ENCODE measurements around the gene ZRANB3.
"Not testable (repeated sequence)": the region's sequence is repeated elsewhere in the genome, so short reads cannot be mapped to it uniquely, and the experiment has no call there.

Gene ZRANB3

DNA sequence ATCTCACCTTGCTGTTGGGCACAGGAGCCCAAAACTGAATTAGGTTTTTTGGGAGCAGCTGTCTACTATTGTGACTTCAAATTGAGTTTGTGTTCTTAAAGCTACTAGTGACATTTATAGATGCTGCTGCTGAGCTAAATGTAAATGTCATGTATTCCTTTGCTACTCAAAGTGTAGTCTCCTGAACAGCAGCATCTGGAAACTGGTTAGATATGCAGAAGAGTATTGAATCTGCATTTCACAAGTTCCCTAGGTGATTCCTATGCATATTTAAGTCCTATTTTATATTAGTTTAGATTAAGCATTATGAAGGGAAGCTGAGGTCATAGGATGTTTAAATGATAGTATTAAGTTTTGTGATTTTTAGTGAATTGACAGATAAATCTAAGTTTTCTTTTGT lies 411.4 kb downstream of the ZRANB3 start:
- DNase-seq: no peak
- in situ Hi-C loops (cut with HindIII; ENCODE audit: low pct_ligation_motif_present, low pct_unique_long_range_greater_than_20kb, low sequenced_read_pairs): no loop called here

DNA sequence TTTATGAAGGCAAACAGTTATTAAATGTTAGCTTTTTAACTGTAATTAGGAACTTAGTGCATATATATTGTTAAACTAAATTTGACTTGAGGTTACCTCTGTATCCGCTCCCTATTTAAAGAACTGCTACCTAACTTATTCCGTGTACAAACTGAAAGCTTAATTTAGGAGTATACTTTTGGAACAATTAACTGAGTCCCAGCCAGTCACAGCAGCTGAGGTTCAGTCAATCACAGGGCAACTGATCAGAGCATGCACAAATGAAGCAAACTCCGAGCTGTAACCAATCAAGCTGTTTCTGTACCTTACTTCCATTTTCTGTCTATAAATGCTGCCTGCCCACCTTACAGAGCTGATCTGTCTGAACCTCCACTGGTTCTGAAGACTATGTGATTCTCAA lies 417.7 kb downstream of the ZRANB3 start:
- DNase-seq: no peak
- in situ Hi-C loops (cut with HindIII; ENCODE audit: low pct_ligation_motif_present, low pct_unique_long_range_greater_than_20kb, low sequenced_read_pairs): no loop called here

DNA sequence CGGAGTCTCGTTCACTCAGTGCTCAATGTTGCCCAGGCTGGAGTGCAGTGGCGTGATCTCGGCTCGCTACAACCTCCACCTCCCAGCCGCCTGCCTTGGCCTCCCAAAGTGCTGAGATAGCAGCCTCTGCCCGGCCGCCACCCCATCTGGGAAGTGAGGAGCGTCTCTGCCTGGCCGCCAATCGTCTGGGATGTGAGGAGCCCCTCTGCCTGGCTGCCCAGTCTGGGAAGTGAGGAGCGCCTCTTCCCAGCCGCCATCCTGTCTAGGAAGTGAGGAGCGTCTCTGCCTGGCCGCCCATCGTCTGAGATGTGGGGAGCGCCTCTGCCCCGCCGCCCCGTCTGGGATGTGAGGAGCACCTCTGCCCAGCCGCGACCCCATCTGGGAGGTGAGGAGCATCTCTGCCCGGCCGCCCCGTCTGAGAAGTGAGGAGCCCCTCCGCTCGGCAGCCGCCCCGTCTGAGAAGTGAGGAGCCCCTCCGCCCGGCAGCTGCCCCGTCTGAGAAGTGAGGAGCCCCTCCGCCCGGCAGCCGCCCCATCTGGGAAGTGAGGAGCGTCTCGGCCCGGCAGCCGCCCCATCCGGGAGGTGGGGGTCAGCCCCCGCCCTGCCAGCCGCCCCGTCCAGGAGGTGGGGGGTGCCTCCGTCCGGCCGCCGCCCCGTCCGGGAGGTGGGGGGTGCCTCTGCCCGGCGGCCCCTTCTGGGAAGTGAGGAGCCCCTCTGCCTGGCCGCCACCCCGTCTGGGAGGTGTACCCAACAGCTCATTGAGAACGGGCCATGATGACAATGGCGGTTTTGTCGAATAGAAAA lies 425.3 kb downstream of the ZRANB3 start:
- DNase-seq; in situ Hi-C loops (cut with HindIII; ENCODE audit: low pct_ligation_motif_present, low pct_unique_long_range_greater_than_20kb, low sequenced_read_pairs): not testable (repeated sequence)

- in situ Hi-C loops (cut with HindIII; ENCODE audit: low pct_ligation_motif_present, low pct_unique_long_range_greater_than_20kb, low sequenced_read_pairs): no loop called here
- DNase-seq: no peak
These were observed 427.2 kb downstream of the ZRANB3 start for GRCh38 chr2:135103843-135104242.

DNA sequence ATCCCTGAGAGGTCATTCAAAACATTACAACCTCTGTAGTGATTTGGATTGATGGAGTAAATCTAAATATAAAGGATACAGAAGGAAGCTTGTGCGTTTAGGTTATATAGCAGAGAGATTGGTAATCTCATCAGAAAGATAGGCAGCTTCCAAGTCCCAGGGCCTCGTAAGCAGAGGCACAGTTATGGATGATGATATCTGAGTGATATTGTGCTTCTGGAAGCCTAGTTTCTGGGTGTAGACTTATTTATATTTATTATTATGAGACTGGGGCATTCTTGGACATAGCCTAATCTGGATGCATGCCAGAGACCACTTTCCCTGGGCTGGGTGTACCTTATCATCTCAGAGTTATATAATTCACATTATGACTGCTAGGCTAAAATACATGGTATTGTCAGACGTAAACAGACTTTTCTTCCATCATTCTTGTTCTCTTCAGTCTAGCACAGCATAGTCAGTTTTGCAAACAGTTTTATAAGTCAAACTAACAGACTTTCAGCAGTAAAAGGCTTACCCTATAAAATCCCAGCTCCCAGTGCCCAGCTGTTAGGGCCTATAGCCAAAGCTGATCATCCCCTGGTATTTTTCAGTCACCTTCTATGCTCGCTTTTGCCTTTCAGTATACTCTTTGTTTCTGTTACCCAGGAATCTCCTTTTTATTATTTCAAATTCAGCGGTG lies 431.1 kb downstream of the ZRANB3 start:
- no peak for DNase-seq
- in situ Hi-C loops (cut with HindIII; ENCODE audit: low pct_ligation_motif_present, low pct_unique_long_range_greater_than_20kb, low sequenced_read_pairs): no loop called here

GRCh38 chr2:135097532-135098231 lies 433.3 kb downstream of the ZRANB3 start:
- in situ Hi-C loops (cut with HindIII; ENCODE audit: low pct_ligation_motif_present, low pct_unique_long_range_greater_than_20kb, low sequenced_read_pairs): no loop called here
- no peak for DNase-seq

DNA sequence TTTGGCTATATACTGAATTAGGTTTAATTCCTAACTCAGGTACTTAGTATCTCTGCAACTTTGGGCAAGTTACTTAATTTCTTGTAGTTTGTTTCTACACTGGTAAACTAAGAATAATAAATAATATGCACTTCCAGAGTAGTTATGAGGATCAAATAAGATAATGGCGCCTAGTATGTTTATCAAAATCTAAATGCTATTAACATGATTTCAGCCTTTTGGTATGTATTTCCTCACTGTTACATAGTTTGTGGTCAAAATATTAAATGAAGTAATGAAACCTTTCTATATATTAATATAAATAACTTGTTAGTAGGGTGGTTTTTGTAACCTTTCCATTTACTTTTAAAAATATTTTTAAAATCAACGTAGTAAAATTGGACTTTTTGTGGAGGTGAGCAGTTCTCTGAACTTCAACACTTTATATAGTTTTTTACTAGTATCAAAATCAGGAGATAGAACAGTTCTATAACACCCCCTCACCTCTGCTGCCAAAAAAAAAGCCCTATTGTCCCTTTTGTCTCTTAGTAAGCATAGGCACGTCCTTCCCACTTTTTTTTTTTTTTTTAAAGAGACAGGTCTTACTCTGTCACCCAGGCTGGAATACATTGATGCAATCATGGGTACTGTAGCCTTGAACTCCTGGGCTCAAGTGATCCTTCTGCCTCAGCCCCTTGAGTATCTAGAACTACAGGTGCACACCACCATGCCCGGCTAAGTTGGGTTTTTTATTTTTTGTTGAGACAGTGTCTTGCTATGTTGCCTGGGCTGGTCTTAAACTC lies 434.2 kb downstream of the ZRANB3 start:
- DNase-seq: no peak
- in situ Hi-C loops (cut with HindIII; ENCODE audit: low pct_ligation_motif_present, low pct_unique_long_range_greater_than_20kb, low sequenced_read_pairs): no loop called here

DNA sequence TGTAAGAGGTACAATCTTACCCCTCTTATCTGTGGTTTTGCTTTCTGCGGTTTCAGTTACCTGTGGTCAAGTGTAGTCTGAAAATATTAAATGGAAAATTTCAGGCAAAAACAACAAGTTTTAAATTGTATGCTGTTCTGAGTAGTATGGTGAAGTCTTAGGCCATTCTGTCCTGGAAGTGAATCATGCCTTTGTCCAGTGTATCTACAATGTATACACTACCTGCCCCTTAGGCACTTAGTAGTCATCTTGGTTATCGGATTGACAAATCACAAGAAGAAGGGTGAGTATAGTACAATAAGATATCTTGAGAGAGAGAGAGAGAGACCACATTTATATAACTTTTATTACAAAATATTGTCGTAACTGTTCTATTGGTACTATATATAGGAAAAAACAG lies 435.4 kb downstream of the ZRANB3 start:
- in situ Hi-C loops (cut with HindIII; ENCODE audit: low pct_ligation_motif_present, low pct_unique_long_range_greater_than_20kb, low sequenced_read_pairs): no loop called here
- no peak for DNase-seq

- DNase-seq: no peak
- in situ Hi-C loops (cut with HindIII; ENCODE audit: low pct_ligation_motif_present, low pct_unique_long_range_greater_than_20kb, low sequenced_read_pairs): no loop called here
These were observed 436.5 kb downstream of the ZRANB3 start for GRCh38 chr2:135094508-135094907.

- no peak for DNase-seq
- in situ Hi-C loops (cut with HindIII; ENCODE audit: low pct_ligation_motif_present, low pct_unique_long_range_greater_than_20kb, low sequenced_read_pairs): no loop called here
These were observed 437.2 kb downstream of the ZRANB3 start for GRCh38 chr2:135093670-135094330.

GRCh38 chr2:135093193-135093592 lies 437.8 kb downstream of the ZRANB3 start:
- in situ Hi-C loops (cut with HindIII; ENCODE audit: low pct_ligation_motif_present, low pct_unique_long_range_greater_than_20kb, low sequenced_read_pairs): no loop called here
- DNase-seq: no peak

DNA sequence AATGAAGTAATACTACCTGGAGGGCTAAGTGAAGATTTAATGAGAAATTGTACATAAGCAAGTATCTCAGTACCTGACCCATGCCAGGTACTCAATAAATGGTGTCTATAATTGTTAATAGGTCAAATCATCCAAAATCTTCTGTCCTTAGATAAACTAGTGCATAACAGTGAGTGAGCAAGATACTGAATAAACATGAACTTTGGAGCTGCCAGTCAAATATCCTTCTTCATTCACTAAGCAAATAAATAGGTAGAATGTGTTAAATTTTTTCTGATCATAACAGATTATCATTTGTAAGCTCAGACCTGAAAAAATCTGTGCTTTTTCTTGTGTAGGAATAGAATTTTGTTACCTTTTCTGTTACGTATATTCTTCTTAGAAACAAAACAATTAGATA lies 439.3 kb downstream of the ZRANB3 start:
- no peak for DNase-seq
- in situ Hi-C loops (cut with HindIII; ENCODE audit: low pct_ligation_motif_present, low pct_unique_long_range_greater_than_20kb, low sequenced_read_pairs): no loop called here

GRCh38 chr2:135089597-135089996 lies 441.4 kb downstream of the ZRANB3 start:
- DNase-seq; in situ Hi-C loops (cut with HindIII; ENCODE audit: low pct_ligation_motif_present, low pct_unique_long_range_greater_than_20kb, low sequenced_read_pairs): not testable (repeated sequence)

Data from ACHN (cell line).